ENCODE measurements around the gene EML1.

Gene EML1

DNA sequence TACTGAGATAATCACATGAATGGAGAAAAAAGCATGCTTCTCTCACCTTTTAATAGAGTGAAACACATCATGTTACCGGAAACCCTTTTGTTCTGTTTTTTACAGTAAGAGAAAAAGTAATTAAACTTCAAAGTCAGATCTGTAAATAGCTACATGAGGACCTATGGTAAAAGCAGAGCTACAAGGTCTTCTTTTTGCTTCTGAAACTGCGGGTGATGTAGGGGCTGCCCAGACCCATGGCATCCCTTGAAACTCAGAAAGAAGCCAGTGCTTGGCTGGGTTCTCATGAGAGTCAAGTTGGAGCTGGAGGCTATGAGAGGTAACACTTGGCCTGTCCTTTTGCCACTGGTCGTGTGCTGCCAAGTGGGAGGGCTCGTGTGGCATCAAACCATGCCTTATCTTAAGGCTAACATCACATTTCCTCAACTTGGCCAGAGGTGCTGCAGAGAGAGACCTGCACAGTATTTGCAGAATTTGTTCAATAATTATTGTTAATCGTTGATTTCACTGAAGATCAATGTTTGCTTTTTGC lies 47.6 kb downstream of the EML1 start:
- DNase-seq (ENCODE audit: low read depth) = no peak
- H3K4me3 ChIP-seq (ENCODE audit: low read depth, low read length) = no peak overlapping the region
- TF ChIP-seq, protein P1, sequence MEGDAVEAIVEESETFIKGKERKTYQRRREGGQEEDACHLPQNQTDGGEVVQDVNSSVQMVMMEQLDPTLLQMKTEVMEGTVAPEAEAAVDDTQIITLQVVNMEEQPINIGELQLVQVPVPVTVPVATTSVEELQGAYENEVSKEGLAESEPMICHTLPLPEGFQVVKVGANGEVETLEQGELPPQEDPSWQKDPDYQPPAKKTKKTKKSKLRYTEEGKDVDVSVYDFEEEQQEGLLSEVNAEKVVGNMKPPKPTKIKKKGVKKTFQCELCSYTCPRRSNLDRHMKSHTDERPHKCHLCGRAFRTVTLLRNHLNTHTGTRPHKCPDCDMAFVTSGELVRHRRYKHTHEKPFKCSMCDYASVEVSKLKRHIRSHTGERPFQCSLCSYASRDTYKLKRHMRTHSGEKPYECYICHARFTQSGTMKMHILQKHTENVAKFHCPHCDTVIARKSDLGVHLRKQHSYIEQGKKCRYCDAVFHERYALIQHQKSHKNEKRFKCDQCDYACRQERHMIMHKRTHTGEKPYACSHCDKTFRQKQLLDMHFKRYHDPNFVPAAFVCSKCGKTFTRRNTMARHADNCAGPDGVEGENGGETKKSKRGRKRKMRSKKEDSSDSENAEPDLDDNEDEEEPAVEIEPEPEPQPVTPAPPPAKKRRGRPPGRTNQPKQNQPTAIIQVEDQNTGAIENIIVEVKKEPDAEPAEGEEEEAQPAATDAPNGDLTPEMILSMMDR (conservative IDR thresholded peaks at IDR 0.05; ENCODE audit: low read depth, low read length) = no peak

DNA sequence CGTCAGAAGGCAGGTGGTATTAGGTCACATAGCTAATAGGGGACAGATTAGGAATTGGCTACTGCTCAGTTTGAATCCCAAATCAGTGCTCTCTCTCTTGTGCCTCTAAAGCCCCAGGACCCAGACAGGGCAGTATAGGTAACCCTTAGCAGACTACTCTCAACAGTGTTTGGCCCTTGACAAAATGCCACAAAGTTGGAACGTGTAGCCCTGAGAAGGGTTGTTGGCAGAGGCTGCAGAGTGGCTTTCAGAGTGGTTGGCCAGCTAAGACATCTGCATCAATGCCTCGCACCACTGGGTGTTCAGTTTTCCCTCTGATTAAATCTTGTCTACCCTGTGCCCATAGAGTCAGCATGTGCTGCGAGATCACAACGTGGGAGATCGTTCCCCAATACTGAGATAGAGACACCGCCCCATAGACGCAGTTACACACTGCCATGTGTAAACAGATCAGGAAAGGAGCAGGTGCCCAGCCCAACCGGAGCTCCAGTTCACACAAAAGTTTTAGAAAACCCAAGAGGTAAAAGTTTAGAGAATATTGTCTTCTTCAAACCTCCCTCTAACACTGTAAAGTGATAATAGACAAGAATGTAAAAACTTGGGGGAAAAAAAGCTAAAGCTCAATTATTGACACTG lies 48.3 kb downstream of the EML1 start:
- TF ChIP-seq, protein P1 (conservative IDR thresholded peaks at IDR 0.05; ENCODE audit: low read depth, low read length) = no peak
- no peak overlapping the region for H3K4me3 ChIP-seq (ENCODE audit: low read depth, low read length)
- no peak for DNase-seq (ENCODE audit: low read depth)

DNA sequence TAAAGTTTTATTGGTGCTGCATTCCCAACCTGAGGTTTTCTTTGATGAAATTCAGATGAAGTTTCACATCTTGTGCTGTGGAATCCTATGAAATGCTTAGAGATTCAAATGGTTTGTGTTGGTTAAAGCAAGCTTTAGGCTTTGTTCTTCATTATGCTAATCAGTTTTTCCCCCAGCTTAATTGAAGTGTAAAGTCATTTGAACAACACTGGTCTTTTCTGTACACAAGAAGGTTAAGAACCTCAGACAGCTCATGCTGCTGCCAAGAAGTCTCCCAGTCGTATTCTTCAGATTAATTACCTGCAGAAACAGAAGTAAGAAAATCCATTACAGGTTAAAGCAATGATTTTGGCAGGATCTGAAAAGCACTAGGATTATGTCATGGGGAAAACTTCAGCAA lies 48.9 kb downstream of the EML1 start:
- H3K4me3 ChIP-seq (ENCODE audit: low read depth, low read length) = no peak overlapping the region
- TF ChIP-seq, protein P1 (conservative IDR thresholded peaks at IDR 0.05; ENCODE audit: low read depth, low read length) = no peak
- DNase-seq (ENCODE audit: low read depth) = no peak

DNA sequence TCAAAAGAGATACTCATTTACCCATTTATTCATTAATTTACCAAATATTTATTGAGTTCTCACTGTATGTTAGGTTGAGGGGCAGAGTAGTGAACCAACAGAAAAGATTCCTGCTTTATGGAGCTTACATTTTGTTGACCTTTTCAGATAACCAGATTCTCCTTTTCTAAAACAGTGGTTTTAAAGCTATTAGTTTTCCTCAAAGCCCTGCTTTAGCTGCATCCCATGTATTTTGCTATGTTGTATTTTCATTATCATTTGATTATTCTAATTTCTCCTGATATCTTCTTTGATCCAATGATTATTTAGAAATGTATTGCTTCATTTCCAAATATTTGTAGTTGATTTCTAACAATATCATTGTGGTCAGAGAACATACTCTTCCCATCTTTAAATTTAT lies 53.6 kb downstream of the EML1 start:
- no peak for DNase-seq (ENCODE audit: low read depth)
- no peak overlapping the region for H3K4me3 ChIP-seq (ENCODE audit: low read depth, low read length)
- TF ChIP-seq, protein P1 (conservative IDR thresholded peaks at IDR 0.05; ENCODE audit: low read depth, low read length) = no peak

DNA sequence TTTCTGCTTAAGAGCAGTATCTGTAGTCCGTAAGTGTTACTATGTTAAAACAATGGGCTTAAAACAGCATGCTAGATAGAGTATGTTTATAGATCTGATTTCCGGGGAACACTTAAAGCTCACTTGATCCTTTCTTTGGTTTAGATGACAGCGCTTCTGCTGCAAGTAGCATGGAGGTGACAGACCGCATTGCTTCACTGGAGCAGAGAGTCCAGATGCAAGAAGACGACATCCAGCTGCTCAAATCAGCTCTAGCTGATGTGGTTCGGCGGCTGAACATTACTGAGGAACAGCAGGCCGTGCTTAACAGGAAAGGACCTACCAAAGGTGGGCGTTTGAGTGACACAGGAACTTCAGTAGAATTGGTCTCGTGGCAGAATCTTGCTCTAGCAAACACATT lies 57.5 kb downstream of the EML1 start:
- TF ChIP-seq, protein P1 (conservative IDR thresholded peaks at IDR 0.05; ENCODE audit: low read depth, low read length) = no peak
- DNase-seq (ENCODE audit: low read depth) = no peak
- H3K4me3 ChIP-seq (ENCODE audit: low read depth, low read length) = no peak overlapping the region

DNA sequence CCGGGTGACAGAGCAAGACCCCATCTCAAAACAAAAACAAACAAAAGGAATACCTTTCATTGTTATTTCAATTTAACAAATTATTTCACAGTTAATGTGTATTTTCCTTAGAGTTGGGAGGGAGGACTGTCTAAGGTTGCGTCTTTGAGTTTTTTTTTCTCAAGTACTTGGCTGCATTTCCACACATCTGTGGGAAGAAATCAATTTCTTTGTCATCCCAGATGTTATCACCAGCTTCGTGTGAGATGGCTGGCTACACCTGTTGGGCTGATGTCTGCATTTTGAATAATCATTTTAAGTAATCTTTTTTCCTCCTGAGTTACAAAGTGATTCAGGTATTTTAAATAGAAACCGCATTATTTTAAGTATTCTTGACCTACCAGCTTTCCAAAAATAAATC lies 59.4 kb downstream of the EML1 start:
- no peak overlapping the region for H3K4me3 ChIP-seq (ENCODE audit: low read depth, low read length)
- DNase-seq (ENCODE audit: low read depth) = no peak
- TF ChIP-seq, protein P1 (conservative IDR thresholded peaks at IDR 0.05; ENCODE audit: low read depth, low read length) = no peak

DNA sequence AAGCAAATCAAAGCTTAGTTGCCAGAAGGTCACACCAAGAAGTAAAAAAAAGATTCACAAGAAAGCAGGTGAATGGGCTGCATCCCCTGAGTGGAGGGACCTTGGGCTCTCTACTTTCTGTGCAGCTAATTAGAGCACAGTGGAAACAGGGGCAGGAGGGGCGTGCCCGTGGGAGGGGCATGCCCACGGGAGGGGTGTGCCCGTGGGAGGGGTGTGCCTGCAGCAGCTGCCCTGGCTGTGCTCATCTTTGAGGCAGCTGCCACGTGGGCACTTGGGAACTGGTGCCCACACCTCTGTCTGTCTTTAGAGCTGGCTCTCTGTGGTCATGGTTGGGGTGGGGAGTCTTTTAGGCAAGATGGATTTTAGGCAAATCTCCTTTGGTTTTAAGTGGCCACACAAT lies 60.0 kb downstream of the EML1 start:
- TF ChIP-seq, protein P1 (conservative IDR thresholded peaks at IDR 0.05; ENCODE audit: low read depth, low read length) = no peak
- DNase-seq (ENCODE audit: low read depth) = no peak

More for the DNA sequence above, 60.0 kb downstream of the EML1 start:
- H3K4me3 ChIP-seq (ENCODE audit: low read depth, low read length) = no peak overlapping the region

Measured in choroid plexus epithelial cell (primary cell).